Activated CD4-positive, CD25-positive, alpha-beta regulatory T cell treated with anti-CD3 and anti-CD28 coated beads, Interleukin-2, amount 50 U/mL, for 16 hours (primary cell): ENCODE measurements around the gene TSC2.
A peak's percentile ranks its signal among the peaks of the same experiment; 100 is the strongest.
"Not testable (repeated sequence)": the region's sequence is repeated elsewhere in the genome, so short reads cannot be mapped to it uniquely, and the experiment has no call there.

Experiments used
- DNase-seq: peaks from one replicate; pipeline ENCODE4 v3.0.0-alpha.2; 2020; ENCODE audit warnings: low read depth, low spot score

The TSC2 gene

GRCh38 chr16:2121853-2122252, 74.1 kb downstream of the TSC2 start:
- no peak for DNase-seq

- DNase-seq, result no peak
Observed at GRCh38 chr16:2122429-2122828, 74.6 kb downstream of the TSC2 start.

- DNase-seq, result not testable (repeated sequence)
Observed at GRCh38 chr16:2122934-2123683, 75.3 kb downstream of the TSC2 start.

GRCh38 chr16:2123706-2124376, 76.1 kb downstream of the TSC2 start:
- DNase-seq, result not testable (repeated sequence)

- DNase-seq, result not testable (repeated sequence)
Observed at GRCh38 chr16:2124377-2124693, 76.5 kb downstream of the TSC2 start.

GRCh38 chr16:2124694-2125444, 77.1 kb downstream of the TSC2 start:
- not testable (repeated sequence) for DNase-seq

GRCh38 chr16:2125609-2126008, 77.8 kb downstream of the TSC2 start:
- not testable (repeated sequence) for DNase-seq

GRCh38 chr16:2126161-2126743, 78.5 kb downstream of the TSC2 start:
- DNase-seq, result not testable (repeated sequence)

- not testable (repeated sequence) for DNase-seq
Observed at GRCh38 chr16:2126928-2127556, 79.3 kb downstream of the TSC2 start.

- DNase-seq, result not testable (repeated sequence)
Observed at GRCh38 chr16:2127630-2128280, 80.0 kb downstream of the TSC2 start.

GRCh38 chr16:2129251-2129650, 81.5 kb downstream of the TSC2 start:
- DNase-seq, result not testable (repeated sequence)

- not testable (repeated sequence) for DNase-seq
Observed at GRCh38 chr16:2129890-2130447, 82.2 kb downstream of the TSC2 start.

GRCh38 chr16:2133797-2134196, 86.0 kb downstream of the TSC2 start:
- not testable (repeated sequence) for DNase-seq

GRCh38 chr16:2135071-2135470, 87.3 kb downstream of the TSC2 start:
- not testable (repeated sequence) for DNase-seq

- peak; percentile 93 for DNase-seq
Observed at GRCh38 chr16:2135770-2136490, 88.1 kb downstream of the TSC2 start, which contains the start of gene PKD1. PKD1 (minus strand) TSS chr16:2135898; CDS start chr16:2135689, 209 bp downstream.
